HepG2 (cell line): ENCODE measurements around the gene KCTD1. TPM values are rescaled to one million over a fixed set of nuclear protein-coding genes. Genes with fewer than 3 reads are reported as not detected.

Experiments
- ATAC-seq: fragments of 200-7000 bp; cut with Tn5 transposase; 3 replicates; pipeline ENCODE4 v1.9.1; 2020; ENCODE audit warnings: mild to moderate bottlenecking, moderate library complexity
- BruUV-seq: library from RNA; stranded (reverse); fragments of 400-500 nt; replicated peaks from 2 replicates; lab custom pipeline; 2021; lab: Mats Ljungman, UMichigan
- CTCF ChIA-PET: fragments of 300-600 bp; formaldehyde crosslinking; extraction: SDS; loops from one replicate; lab custom pipeline; 2021; ENCODE audit warnings: low total read pairs, inconsistent platforms, low intra/inter-chr PET ratio; lab: Yijun Ruan, JAX
- POLR2A ChIA-PET: fragments of 350-600 bp; sonication (Branson Sonifier 250); formaldehyde crosslinking; loops from one replicate; lab custom pipeline; 2020; ENCODE audit warnings: antibody characterized with exemption, inconsistent platforms; lab: Yijun Ruan, JAX
- DNase-seq: peaks from one replicate; pipeline ENCODE4 v3.0.0-alpha.2; 2015; ENCODE audit warnings: low spot score
- FAIRE-seq: peaks from 3 replicates; lab custom pipeline; 2011; peaks lifted over from hg19 to GRCh38; lab: Jason Lieb, UNC
- H2AFZ ChIP-seq: one replicate; pipeline ENCODE4 v1.6.1; 2011; ENCODE audit warnings: low read length, inconsistent platforms
- H3K27ac ChIP-seq: fragments of 300-600 bp; 3 replicates; pipeline ENCODE4 v1.8.0; 2011; ENCODE audit warnings: mixed run types, mild to moderate bottlenecking, mixed read lengths, low read length, inconsistent platforms; ENCODE audit not compliant: insufficient read depth; ENCODE audit errors: extremely low read length
- H3K27me3 ChIP-seq, 2 experiments: fragments of 200-600 bp in 1 of 2; 2 replicates in 1 of 2; 3 replicates in 1 of 2; pipeline versions ENCODE4 v1.6.0 to v1.8.0; 2011; ENCODE audit warnings: low read length in 2 of 2, mild to moderate bottlenecking in 2 of 2, moderate library complexity in 2 of 2, inconsistent platforms in 1 of 2; ENCODE audit not compliant: insufficient read depth in 2 of 2, control insufficient read depth in 1 of 2
- H3K36me3 ChIP-seq, 2 experiments: fragments of 200-600 bp in 1 of 2; replicated peaks in 1 of 2; 2 replicates in 1 of 2; 3 replicates in 1 of 2; pipeline versions ENCODE4 v1.5.1 to v1.8.0; 2011; ENCODE audit warnings: low read length in 2 of 2, inconsistent platforms in 1 of 2; ENCODE audit not compliant: insufficient read depth in 2 of 2, control insufficient read depth in 1 of 2
- H3K4me1 ChIP-seq: 2 replicates; pipeline ENCODE4 v1.5.1; 2012; ENCODE audit warnings: low read length, inconsistent platforms; ENCODE audit not compliant: insufficient read depth
- H3K4me2 ChIP-seq: 2 replicates; pipeline ENCODE4 v1.6.0; 2011; ENCODE audit warnings: low read depth, low read length, inconsistent platforms
- H3K4me3 ChIP-seq, 3 experiments: fragments of 200-600 bp in 1 of 3; sonication (generic), shearing (Covaris generic) in 1 of 3; replicated peaks in 1 of 3; 2 replicates each; pipeline ENCODE4 v1.5.1; 2011 to 2016; ENCODE audit warnings: low read length in 3 of 3, inconsistent platforms in 2 of 3, low read depth in 2 of 3, mild to moderate bottlenecking in 2 of 3, control low read depth in 1 of 3, mixed read lengths in 1 of 3; ENCODE audit not compliant: insufficient read depth in 1 of 3
- H3K79me2 ChIP-seq: one replicate; pipeline ENCODE4 v1.6.1; 2011; ENCODE audit warnings: low read length, inconsistent platforms; ENCODE audit not compliant: insufficient read depth
- H3K9ac ChIP-seq: 2 replicates; pipeline ENCODE4 v1.6.0; 2011; ENCODE audit warnings: mild to moderate bottlenecking, low read depth, low read length, inconsistent platforms; ENCODE audit not compliant: insufficient read depth
- H3K9me3 ChIP-seq: 2 replicates; pipeline ENCODE4 v1.5.1; 2012; ENCODE audit warnings: mild to moderate bottlenecking, low read length
- H4K20me1 ChIP-seq: 2 replicates; pipeline ENCODE4 v1.6.0; 2011; ENCODE audit warnings: inconsistent platforms, mild to moderate bottlenecking, low read length, moderate library complexity; ENCODE audit not compliant: insufficient read depth
- KMT2A ChIP-seq: sonication (generic); formaldehyde crosslinking; IDR thresholded peaks from 2 replicates; pipeline ENCODE4 v1.4.0; 2020; ENCODE audit warnings: missing genetic modification reagents
- ZBTB20 ChIP-seq: sonication (generic); formaldehyde crosslinking; IDR thresholded peaks from 2 replicates; pipeline ENCODE4 v1.8.1; 2023; ENCODE audit warnings: missing genetic modification reagents, low read depth, mild to moderate bottlenecking, borderline replicate concordance
- ZNF775 ChIP-seq: sonication (generic); formaldehyde crosslinking; IDR thresholded peaks from 2 replicates; pipeline ENCODE4 v1.4.0; 2020; ENCODE audit warnings: missing genetic modification reagents, mild to moderate bottlenecking, moderate library complexity, borderline replicate concordance
- WGBS: methylation state at CpG from one replicate; pipeline ENCODE4 v1.1.6; 2017; ENCODE audit warnings: low lambda C conversion rate; 5-methylcytosine and 5-hydroxymethylcytosine counted together
- in situ Hi-C: cut with HindIII; loops from 2 replicates; pipeline ENCODE4 v1.10.0; 2017; ENCODE audit warnings: low pct_unique_long_range_greater_than_20kb; ENCODE audit not compliant: extremely low pct_ligation_motif_present
- intact Hi-C: fragments of 100-400 bp; cut with micrococcal nuclease; formaldehyde crosslinking; loops from one replicate; pipeline ENCODE4 v1.10.0; 2022; ENCODE audit not compliant: unreplicated experiment
- polyA plus RNA-seq, 8 experiments: library from polyadenylated mRNA; depleted of rRNA in 3 of 8; stranded (reverse) in 7 of 8; unstranded in 1 of 8; fragments of >200 nt; fragmentation: Illumina TruSeq in 4 of 8; extraction: Trizol in 4 of 8; gene quantifications; 2 replicates each; pipeline versions ENCODE4 v1.2.1 to v1.2.3, GENCODE V29; 2011 to 2016; ENCODE audit warnings: low read depth in 4 of 8, missing spikeins in 1 of 8, mixed read lengths in 1 of 8; ENCODE audit not compliant: insufficient read depth in 1 of 8
- total RNA-seq, 5 experiments: library from RNA; depleted of rRNA; stranded (reverse); fragments of >200 nt; fragmentation: Illumina TruSeq; extraction: Trizol; gene quantifications; 2 replicates each; pipeline ENCODE4 v1.2.3, GENCODE V29; 2016; ENCODE audit warnings: low read depth in 1 of 5
- TF ChIP-seq, protein P1 (sequence below): sonication (generic); formaldehyde crosslinking; IDR thresholded peaks from 2 replicates; pipeline ENCODE4 v1.4.0; 2020; ENCODE audit warnings: low read depth, missing genetic modification reagents

Gene KCTD1
- total and polyA plus RNA-seq, 2 of the 13 experiments (the other 11 are each of a cell fraction or from before 2014, with no cell fraction given): 2.7 to 6.8 TPM

DNA sequence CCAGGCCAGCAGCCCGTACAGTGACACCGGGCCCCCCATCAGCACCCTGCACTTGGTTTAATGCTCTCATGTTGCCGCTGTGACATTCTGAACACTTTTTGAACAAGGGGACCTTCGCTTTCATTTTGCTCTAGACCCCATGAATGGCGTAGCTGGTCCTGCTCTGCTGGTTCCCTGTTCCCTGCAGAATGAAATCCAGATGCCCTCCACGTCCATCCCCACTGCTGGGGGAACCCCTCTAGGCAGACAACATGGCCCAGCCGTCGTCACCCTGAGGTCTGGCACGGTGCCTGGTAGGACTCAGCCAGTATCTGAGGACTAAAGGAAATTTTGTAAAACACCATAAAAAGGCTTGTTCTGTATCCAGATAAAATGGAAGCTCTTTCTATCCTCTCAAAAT, 128.6 kb downstream of the KCTD1 start:
- H3K36me3 ChIP-seq: no peaks in the 10 kb centered on the region
- H3K4me3 ChIP-seq: no peak overlapping the region
- DNase-seq: no peak
- no peak overlapping the region for H3K27ac ChIP-seq
- peaks cover 14% of the 10 kb centered on the region; the same call in 1 of the 2 replicates for H3K4me1 ChIP-seq
- POLR2A ChIA-PET: no interaction called here
- ATAC-seq: no peak
- intact Hi-C loops: no loop called here
- H3K4me2 ChIP-seq: no peak overlapping the region
- CTCF ChIA-PET: no interaction called here
- H4K20me1 ChIP-seq: no peaks in the 10 kb centered on the region; the same call in 1 of the 2 replicates
- no peaks in the 10 kb centered on the region for H3K79me2 ChIP-seq
- TF ChIP-seq, protein P1, sequence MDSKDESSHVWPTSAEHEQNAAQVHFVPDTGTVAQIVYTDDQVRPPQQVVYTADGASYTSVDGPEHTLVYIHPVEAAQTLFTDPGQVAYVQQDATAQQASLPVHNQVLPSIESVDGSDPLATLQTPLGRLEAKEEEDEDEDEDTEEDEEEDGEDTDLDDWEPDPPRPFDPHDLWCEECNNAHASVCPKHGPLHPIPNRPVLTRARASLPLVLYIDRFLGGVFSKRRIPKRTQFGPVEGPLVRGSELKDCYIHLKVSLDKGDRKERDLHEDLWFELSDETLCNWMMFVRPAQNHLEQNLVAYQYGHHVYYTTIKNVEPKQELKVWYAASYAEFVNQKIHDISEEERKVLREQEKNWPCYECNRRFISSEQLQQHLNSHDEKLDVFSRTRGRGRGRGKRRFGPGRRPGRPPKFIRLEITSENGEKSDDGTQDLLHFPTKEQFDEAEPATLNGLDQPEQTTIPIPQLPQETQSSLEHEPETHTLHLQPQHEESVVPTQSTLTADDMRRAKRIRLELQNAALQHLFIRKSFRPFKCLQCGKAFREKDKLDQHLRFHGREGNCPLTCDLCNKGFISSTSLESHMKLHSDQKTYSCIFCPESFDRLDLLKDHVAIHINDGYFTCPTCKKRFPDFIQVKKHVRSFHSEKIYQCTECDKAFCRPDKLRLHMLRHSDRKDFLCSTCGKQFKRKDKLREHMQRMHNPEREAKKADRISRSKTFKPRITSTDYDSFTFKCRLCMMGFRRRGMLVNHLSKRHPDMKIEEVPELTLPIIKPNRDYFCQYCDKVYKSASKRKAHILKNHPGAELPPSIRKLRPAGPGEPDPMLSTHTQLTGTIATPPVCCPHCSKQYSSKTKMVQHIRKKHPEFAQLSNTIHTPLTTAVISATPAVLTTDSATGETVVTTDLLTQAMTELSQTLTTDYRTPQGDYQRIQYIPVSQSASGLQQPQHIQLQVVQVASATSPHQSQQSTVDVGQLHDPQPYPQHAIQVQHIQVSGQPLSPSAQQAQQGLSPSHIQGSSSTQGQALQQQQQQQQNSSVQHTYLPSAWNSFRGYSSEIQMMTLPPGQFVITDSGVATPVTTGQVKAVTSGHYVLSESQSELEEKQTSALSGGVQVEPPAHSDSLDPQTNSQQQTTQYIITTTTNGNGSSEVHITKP (CRISPR knock-in tag): no peak
- no peak for TF ChIP-seq ZNF775 (CRISPR knock-in tag)
- no peak for TF ChIP-seq ZBTB20 (CRISPR knock-in tag)
- no peak for TF ChIP-seq KMT2A (CRISPR knock-in tag)
- TF ChIP-seq, all 625 proteins: peak for 0
- Histone ChIP-seq H2AFZ (no peak overlapping the region), H3K9ac (no peak overlapping the region), H3K27me3 (peaks cover 0 to 53% of the 10 kb centered on the region in 2 experiments; a peak in 4 of 5 replicates), H3K9me3 (no peaks in the 10 kb centered on the region)
- in situ Hi-C loops: no loop called here
- WGBS: 8% methylated on average over 5 of the region's 9 CpGs
- no TSS peak for BruUV-seq
- no peak for FAIRE-seq
